Progenitor cell of endocrine pancreas (in vitro differentiated cells): ENCODE data around the gene MAD1L1. TPM values are rescaled to one million over a fixed set of nuclear protein-coding genes. Genes with fewer than 3 reads are reported as not detected.

Experiments used
- DNase-seq: peaks from one replicate; pipeline ENCODE4 v3.0.0; 2021; ENCODE audit warnings: low spot score; ENCODE audit not compliant: unreplicated experiment
- H3K27ac Mint-ChIP-seq: 2 replicates; pipeline ENCODE4 v1.8.0; 2021; ENCODE audit warnings: mild to moderate bottlenecking, moderate library complexity, mixed read lengths
- H3K27me3 Mint-ChIP-seq: 2 replicates; pipeline ENCODE4 v1.8.0; 2021; ENCODE audit warnings: mixed read lengths
- H3K36me3 Mint-ChIP-seq: 2 replicates; pipeline ENCODE4 v1.8.0; 2022; ENCODE audit warnings: mixed read lengths; ENCODE audit not compliant: insufficient read depth
- H3K4me1 Mint-ChIP-seq: 2 replicates; pipeline ENCODE4 v1.8.0; 2021; ENCODE audit warnings: low read depth, mixed read lengths
- H3K4me3 Mint-ChIP-seq: 2 replicates; pipeline ENCODE4 v1.8.0; 2021; ENCODE audit warnings: low read depth, mild to moderate bottlenecking, moderate library complexity, mixed read lengths
- H3K9me3 Mint-ChIP-seq: 2 replicates; pipeline ENCODE4 v1.8.0; 2021; ENCODE audit warnings: low read depth, mixed read lengths
- long read RNA-seq: library from polyadenylated mRNA; unstranded; transcript quantifications from one replicate; pipeline ENCODE4 v2.0.0, GENCODE V29; 2020
- total RNA-seq: library from RNA; stranded (reverse); gene quantifications from 2 replicates; pipeline ENCODE4 v1.2.1, GENCODE V29; 2021
- TF ChIP-seq, protein P1 (sequence below): fragments of 200-600 bp; sonication (generic); IDR thresholded peaks from one replicate; pipeline ENCODE4 v1.5.0; 2021; ENCODE audit warnings: antibody characterized with exemption, mild to moderate bottlenecking; ENCODE audit not compliant: unreplicated experiment

Gene MAD1L1
- total RNA-seq, result 49.8 and 50.6 TPM in 2 replicates
- long read RNA-seq, transcript MAD1L1-202 (19 exons, 2,762 nt), result major isoform, 11 of 109 reads
- long read RNA-seq, transcript MAD1L1-204 (19 exons, 2,991 nt), result minor isoform, 6 of 109 reads
- long read RNA-seq, partial matches to known transcripts, result 6 of 109 reads
- long read RNA-seq, other reads (novel, unspliced or antisense), result 86 of 109 reads

- Mint-ChIP-seq H3K36me3 (peaks cover 11% of the 10 kb centered on the region), H3K27ac (peak within 1 kb of the TSS; percentile 97), H3K9me3 (no peaks in the 10 kb centered on the region), H3K4me3 (peak within 1 kb of the TSS; percentile 90), H3K4me1 (peaks cover 10% of the 10 kb centered on the region), H3K27me3 (no peaks in the 10 kb centered on the region)
- TF ChIP-seq, protein P1, sequence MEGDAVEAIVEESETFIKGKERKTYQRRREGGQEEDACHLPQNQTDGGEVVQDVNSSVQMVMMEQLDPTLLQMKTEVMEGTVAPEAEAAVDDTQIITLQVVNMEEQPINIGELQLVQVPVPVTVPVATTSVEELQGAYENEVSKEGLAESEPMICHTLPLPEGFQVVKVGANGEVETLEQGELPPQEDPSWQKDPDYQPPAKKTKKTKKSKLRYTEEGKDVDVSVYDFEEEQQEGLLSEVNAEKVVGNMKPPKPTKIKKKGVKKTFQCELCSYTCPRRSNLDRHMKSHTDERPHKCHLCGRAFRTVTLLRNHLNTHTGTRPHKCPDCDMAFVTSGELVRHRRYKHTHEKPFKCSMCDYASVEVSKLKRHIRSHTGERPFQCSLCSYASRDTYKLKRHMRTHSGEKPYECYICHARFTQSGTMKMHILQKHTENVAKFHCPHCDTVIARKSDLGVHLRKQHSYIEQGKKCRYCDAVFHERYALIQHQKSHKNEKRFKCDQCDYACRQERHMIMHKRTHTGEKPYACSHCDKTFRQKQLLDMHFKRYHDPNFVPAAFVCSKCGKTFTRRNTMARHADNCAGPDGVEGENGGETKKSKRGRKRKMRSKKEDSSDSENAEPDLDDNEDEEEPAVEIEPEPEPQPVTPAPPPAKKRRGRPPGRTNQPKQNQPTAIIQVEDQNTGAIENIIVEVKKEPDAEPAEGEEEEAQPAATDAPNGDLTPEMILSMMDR, result no peak
- DNase-seq, result peak; percentile 87
Measured at GRCh38 chr7:2232766-2233520, at the start of gene MAD1L1. Gene MAD1L1 (minus strand): TSS chr7:2232945. CDS start chr7:2230133, 2,812 bp downstream.

- Mint-ChIP-seq H3K27me3 (no peaks in the 10 kb centered on the region), H3K27ac (no peak overlapping the region), H3K4me3 (no peak overlapping the region), H3K4me1 (peaks cover 16% of the 10 kb centered on the region), H3K36me3 (no peaks in the 10 kb centered on the region), H3K9me3 (no peaks in the 10 kb centered on the region)
- TF ChIP-seq, protein P1, result no peak
- no peak for DNase-seq
Measured at GRCh38 chr7:2282185-2282751, 49.5 kb upstream of the MAD1L1 start.

DNA sequence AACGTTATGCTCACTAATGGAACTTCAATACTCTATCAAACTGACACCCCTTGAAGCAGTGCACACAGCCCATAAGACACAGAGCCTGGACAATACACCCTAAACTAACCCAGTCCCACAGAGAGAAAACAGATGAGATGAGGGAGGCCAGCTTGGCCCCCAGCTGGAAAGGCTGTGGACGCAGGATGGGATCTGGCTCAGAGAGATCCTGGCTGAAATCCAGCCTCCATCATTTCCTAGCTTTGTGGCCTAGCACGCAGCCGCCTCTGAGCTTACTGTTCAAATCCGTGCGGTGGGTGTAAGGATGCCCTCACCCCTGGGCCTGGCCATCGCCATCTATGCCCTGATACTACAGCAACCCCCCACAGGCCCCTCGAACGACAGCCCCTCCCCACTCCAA is 48.8 kb upstream of the MAD1L1 start:
- H3K27ac Mint-ChIP-seq, result no peak overlapping the region
- no peak for DNase-seq
- no peak overlapping the region for H3K4me3 Mint-ChIP-seq

GRCh38 chr7:2280424-2280823 is 47.7 kb upstream of the MAD1L1 start:
- Mint-ChIP-seq H3K36me3 (no peaks in the 10 kb centered on the region), H3K9me3 (no peaks in the 10 kb centered on the region), H3K27me3 (no peaks in the 10 kb centered on the region), H3K27ac (no peak overlapping the region), H3K4me1 (peaks cover 16% of the 10 kb centered on the region), H3K4me3 (no peak overlapping the region)
- TF ChIP-seq, protein P1, result no peak
- no peak for DNase-seq

More for the DNA sequence above, 48.8 kb upstream of the MAD1L1 start:
- no peaks in the 10 kb centered on the region for H3K36me3 Mint-ChIP-seq
- TF ChIP-seq, protein P1, result no peak
- H3K4me1 Mint-ChIP-seq, result peaks cover 16% of the 10 kb centered on the region
- no peaks in the 10 kb centered on the region for H3K9me3 Mint-ChIP-seq
- H3K27me3 Mint-ChIP-seq, result no peaks in the 10 kb centered on the region

DNA sequence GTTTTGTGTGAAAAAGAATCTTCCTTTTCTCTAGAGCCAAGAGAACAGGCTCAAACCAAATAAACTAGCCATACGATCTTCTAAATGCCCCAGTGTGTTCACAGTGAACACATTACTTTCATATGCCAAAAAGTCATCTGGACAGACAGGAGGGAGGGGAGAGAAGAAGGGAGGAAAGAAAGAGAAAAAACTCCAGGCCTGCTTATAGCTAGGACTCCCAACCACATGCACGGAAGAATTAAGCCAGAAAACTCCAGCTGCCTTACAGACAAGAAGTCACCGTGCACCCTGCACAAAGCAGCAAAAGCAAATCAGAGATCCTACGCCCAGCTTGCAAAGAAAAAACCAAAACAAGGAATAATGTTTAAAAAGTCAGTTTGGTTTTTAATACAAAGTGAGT is 47.2 kb upstream of the MAD1L1 start:
- Mint-ChIP-seq H3K27ac (peak overlapping the region; percentile 15), H3K9me3 (no peaks in the 10 kb centered on the region), H3K4me1 (peaks cover 16% of the 10 kb centered on the region), H3K36me3 (no peaks in the 10 kb centered on the region), H3K27me3 (no peaks in the 10 kb centered on the region), H3K4me3 (no peak overlapping the region)
- TF ChIP-seq, protein P1, result no peak
- no peak for DNase-seq
